ENCODE results near the gene IL19.
"Not testable (repeated sequence)": the region's sequence is repeated elsewhere in the genome, so short reads cannot be mapped to it uniquely, and the experiment has no call there.

The IL19 gene

DNA sequence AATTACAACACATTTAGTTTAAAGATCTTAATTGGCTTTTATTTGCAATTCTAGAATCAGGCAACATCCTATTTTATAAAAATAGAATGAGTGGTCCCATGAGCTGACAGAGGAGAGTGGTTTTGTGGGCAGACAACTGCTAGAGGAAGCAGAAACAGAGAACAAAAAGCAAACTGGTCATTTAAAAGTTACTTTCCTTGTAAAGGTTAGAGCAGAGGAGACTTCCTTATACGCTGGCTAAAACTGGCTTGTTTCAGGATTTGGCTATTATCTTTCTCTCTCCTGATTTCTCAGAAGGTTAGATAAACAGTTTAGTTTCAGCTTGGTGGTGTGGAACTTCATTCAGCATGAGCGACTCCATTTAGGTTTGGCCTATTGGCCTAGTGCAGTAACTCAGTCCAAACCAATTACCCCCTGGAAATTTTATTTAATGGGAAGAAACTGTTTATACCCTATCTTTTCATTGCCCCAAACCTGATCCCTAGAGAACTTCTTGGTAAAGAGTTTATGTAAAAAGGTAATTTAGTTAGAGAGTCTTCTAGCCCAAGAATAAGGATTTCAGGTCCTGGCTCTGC is 62.6 kb downstream of the IL19 start:
- DNase-seq (ENCODE audit: low spot score), result no peak

DNA sequence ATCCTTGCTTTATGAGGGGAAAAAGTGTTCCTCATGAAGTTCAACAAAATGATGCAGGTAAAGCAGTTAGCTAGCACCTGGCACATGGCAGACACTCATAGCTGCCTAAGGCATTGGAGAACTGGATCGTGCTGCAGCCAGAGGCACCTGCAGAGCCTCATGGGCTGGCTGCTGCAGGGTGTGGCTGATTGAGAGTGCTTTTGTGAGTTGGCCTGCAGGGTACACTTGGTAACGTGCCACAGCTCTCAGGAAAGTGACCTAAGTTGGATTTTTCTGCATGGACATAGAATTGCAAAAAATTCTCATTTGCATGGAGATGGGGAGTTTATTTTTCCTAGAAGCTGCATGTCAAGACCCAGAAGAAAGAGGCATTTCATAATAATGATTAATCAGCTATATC is 63.2 kb downstream of the IL19 start:
- DNase-seq (ENCODE audit: low spot score), result no peak

DNA sequence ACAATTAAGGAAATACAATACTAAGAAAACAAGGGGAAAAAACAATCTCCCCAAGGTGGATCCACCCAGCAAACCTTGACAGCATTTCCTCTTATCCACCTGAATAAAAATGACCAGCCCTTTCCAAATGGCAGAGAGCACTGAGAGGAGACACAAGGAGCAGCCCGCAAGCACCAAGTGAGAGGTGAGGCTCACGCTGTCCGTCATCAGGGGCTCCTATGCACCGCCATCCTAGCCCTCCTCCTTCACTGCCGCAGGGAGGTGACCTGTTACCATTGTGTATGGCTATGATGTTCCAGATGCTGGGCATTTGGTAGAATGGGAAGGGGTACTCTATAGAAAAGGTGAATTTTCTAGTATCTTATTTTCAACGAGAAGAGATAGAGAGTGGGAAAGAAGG is 63.6 kb downstream of the IL19 start:
- DNase-seq (ENCODE audit: low spot score), result no peak

DNA sequence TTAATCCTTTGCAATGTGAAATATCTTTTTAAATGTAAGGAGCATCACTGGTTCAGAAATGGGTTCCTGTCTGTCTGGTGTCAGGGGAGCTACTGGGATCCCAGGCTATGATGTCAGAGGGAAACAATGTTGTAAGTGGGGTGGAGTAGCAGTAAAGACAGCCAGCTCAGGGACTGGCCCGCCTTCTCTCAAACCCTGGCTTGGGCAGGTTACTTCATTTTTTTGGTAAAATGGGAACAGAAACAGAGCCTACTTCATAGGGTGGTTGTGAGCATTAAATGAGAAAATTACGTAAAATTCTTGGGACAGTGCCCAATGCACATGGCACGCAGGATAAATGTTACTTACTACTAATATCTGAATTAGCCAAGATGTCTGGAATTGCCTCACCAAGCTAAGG is 64.1 kb downstream of the IL19 start:
- no peak for DNase-seq (ENCODE audit: low spot score)

DNA sequence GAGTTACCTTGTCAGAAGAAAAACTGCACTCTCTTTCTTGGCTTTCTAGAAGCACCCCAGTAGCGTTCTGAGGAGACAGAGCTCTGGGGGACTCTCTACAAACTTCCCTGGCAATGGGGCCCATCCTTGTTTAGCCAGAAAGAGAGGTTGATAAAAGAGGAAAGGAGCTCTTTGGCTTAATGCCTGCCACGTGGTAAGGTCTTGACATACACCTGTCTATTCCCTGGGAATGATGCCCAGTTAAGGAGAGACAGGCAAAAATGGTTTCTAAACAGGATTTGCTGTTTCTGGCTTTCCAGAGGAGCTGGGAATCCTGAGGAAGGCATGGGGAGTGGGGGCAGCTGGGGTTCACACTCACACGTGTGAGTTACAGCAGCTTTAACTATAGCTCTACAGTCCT is 64.6 kb downstream of the IL19 start:
- DNase-seq (ENCODE audit: low spot score), result no peak

DNA sequence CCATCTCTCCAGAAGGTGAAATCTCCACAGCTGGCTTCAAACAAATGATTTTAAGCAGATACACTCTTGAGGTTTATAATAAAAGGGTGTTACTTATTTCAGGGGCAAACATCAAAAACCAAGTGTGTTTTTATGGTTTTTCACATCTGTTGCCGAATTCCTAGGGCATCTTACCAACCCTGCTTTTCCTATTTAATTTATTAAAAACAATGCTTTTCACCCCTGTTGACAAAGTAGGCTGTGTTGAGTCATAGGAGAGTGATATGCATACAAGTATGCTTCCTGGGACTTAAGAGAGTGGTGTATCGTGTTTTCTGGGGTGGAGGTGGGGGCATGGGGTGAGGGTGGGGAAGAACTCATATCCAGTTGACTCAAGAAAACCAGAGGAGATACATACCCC is 65.5 kb downstream of the IL19 start:
- no peak for DNase-seq (ENCODE audit: low spot score)

DNA sequence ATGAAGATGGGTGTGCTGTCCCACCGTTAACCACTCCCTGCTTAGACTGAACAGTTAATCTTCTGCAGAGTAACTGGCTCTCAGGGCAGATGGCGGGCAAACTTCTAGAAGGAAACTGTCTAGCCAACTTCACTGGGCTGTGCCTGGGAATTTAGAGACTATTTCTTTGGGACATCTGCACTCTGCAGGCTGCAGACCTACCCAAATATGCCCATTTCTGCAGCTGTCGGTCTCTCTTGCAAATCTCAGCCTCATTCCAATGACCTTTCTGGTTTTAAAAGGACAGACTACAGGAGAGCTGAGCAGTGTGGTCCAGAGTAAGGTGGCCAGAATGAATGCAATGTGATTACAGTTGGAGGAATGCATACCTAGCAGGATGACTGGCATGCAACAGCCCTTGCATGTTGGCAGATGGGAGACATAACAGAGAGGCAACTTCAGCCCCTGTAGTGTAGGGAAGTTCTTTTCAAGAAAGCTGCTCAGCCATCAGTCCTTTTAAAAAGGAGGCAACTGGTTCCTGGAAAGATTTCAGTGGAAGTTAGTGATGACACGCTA is 68.5 kb downstream of the IL19 start:
- no peak for DNase-seq (ENCODE audit: low spot score)

DNA sequence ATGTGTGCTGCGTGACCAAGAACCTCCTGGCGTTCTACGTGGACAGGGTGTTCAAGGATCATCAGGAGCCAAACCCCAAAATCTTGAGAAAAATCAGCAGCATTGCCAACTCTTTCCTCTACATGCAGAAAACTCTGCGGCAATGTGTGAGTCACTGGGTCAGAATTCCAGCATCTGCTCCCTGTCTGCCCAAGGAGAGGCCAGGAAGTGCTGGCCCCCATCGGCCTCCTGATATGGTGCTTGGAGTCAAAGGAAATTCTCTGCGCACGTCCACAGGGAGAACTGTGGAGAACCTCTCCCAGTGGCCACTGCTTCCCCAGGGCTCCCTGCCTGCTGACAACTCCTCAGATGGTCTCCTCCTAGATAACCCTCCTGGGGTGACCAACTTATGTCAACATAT is 69.3 kb downstream of the IL19 start:
- no peak for DNase-seq (ENCODE audit: low spot score)

DNA sequence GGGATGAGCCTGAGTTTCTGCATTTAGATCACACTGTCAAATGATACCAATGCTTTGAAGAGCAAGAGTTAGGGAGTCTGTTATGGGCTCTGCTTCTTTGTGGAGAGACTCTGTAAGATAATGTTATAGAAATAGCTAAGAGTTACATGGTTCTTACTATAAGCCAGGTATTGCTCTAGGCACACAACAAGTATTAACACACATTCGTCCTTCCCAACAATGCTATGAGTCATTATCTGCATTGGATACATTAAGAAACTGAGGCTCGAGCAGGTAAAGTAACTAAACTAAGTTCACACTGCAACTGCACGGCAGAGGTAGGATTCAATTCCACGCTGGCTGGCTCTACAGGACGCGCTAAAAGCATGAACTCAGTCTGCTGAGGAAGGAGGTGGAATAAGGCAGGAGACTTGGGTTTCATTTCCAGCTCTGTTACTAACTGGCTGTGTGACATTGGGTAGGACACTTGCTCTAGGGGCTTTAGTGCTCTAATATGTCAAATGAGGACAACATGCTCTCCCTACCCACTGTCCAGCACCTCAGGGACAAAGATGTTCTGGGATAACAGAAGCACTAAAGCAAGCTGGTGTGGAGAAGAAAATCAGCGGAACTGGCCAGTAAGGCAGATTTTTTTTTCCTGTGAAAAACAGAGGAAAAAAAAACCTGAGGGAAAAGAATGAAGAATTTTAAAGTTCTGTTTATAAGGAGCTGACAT is 71.2 kb downstream of the IL19 start:
- no peak for DNase-seq (ENCODE audit: low spot score)

DNA sequence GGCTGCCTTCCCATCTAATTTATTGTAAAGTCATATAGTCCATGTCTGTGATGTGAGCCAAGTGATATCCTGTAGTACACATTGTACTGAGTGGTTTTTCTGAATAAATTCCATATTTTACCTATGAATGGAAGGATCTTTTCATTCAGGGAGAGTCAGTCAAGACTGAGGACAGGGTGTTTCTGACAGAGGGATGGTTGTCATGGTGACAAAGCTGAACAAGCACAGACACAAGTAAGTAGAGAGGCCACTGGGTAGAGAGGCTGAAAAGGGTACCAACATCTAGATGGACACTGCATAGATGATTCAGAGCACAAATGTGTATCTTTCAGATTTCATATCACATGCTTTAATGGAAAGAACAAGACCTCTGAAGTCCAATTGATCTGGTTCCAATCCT is 72.3 kb downstream of the IL19 start:
- DNase-seq (ENCODE audit: low spot score), result no peak

DNA sequence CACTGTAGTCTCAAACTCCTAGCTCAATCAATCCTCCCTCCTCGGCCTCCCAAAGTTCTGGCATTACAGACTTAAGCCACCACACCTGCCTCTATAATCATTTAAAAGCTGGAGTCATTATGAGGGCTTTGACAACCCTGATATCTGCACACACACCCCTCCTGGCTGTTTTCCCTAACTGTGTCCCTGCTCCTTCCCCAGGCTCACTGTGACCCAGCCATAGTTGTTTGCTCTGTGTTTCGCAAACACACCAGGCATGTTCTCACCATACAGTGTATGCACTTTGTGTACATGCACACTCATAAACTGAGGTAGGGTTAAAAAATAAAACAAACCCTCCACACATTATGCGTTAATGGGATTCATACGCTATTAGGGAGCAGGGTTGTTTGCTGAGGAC is 73.1 kb downstream of the IL19 start:
- DNase-seq (ENCODE audit: low spot score), result no peak

DNA sequence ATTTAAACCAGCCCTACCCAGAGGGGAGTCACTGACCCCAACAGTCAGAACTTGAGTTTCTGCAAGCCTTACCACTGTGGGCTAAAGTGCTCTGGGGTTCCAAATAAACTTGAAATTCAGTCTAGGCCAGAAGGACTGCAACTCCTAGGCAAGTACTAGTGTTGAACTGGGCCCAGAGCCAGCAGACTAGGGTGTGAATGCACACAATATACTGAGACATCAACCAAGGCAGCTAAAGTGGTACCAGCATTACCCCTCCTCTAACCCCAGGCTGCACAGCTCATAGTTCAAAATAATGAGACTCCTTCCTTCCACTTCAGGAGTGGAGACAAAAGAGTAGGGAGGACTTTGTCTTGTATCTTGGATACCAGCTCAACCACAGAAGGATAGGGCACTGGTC is 75.9 kb downstream of the IL19 start:
- DNase-seq (ENCODE audit: low spot score), result no peak

DNA sequence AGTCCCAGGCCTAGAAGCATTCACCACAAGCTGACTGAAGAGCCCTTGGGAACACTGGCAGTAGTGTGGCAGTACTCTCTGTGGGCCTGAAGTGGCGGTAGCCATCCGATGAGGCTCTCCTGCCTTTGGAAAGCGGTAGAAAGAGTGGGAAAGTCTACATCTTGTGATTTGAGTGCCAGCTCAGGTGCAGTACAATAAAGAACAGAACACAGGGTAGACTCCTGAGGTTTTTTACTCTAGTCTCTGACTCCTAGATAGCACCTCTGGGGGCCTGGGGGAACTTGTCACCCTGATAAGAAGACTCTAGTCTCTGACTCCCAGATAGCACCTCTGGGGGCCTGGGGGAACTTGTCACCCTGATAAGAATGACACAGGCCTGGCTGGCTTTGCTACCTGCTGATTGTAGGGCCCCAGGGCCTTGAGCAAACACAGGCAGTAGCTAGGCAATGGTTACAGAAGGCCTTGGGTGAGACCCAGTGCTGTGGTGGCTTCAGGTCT is 76.8 kb downstream of the IL19 start:
- no peak for DNase-seq (ENCODE audit: low spot score)

DNA sequence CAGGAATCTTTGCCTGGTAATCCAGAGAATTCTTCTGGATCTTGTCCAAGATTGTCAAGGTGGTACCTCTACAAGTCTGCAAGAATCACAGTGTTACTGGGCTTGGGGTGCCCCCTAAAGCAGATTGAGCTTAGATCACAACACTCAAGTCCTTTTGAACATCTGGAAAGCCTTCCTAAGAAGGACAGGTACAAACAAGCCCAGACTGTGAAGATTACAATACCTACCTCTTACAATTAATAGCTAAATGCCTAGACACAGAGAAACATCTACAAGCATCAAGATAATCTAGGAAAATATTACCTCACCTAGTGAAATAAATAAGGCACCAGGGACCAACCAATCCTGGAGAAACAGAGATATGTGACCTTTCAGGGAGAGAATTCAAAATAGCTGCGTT is 77.4 kb downstream of the IL19 start:
- DNase-seq (ENCODE audit: low spot score), result no peak

DNA sequence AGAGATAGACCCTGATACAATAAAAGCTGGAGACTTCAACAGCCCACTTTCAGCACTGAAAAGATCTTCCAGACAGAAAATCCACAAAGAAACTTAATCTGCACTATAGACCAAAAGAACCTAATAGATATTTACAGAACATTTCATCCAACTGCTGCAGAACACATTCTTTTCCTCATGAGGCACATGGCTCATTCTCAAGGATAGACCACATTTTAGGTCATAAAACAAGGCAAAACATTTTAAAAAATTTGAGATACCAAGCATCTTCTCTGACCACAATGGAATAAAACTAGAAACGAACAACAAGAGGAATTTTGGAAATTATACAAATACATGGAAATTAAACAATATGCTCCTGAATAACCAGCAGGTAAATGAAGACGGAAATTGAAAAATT is 79.8 kb downstream of the IL19 start:
- no peak for DNase-seq (ENCODE audit: low spot score)

DNA sequence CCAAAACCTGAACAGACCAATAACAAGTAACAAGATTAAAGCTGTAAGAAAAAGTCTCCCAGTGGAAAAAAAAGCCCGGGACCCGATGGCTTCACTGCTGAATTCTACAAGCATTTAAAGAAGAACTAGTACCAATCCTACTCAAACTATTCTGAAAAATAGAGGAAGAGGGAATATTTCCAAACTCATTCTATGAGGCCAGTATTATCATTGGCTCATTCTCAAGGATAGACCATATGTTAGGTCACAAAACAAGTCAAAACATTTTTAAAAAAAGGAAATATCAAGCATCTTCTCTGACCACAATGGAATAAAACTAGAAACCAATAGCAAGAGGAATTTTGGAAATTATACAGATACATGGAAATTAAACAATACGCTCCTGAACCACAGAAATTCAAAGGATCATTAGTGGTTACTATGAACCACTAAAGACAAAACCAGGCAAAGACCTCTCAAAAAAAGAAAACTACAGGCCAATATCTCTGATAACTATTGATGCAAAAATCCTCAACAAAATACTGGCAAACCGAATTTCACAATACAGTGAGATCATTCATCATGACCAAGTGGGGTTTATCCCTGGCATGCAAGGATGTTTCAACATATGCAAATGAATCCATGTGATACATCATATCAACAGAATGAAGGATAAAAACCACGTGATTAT is 80.9 kb downstream of the IL19 start:
- no peak for DNase-seq (ENCODE audit: low spot score)

DNA sequence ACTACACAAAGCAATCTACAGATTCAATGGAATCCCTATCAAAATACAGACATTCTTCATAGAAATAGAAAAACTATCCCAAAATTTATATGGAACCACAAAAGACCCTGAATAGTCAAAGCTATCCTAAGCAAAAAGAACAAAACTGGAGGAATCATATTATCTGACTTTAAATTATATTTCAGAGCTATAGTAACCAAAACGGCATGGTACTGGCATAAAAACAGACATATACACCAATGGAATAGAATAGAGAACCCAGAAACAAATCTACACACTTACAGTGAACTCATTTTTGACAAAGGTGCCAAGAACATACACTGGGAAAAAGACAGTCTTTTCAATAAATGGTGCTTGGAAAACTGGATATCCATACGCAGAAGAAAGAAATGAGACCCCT is 82.1 kb downstream of the IL19 start:
- not testable (repeated sequence) for DNase-seq (ENCODE audit: low spot score)

DNA sequence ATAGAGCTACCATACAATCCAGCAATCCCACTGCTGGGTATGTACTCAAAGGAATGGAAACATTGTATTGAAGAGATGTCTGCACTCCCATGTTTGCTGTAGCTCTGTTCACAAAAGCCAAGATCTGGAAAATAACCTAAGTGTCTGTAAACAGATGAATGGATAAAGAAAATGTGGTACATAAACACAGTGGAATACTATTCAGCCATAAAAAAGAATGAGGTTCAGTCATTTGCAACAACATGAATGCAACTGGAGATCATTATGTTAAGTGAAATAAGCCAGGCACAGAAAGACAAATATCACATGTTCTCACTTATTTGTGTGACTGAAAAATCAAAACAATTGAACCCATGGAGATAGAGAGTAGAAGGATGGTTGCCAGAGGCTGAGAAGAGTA is 83.1 kb downstream of the IL19 start:
- not testable (repeated sequence) for DNase-seq (ENCODE audit: low spot score)

DNA sequence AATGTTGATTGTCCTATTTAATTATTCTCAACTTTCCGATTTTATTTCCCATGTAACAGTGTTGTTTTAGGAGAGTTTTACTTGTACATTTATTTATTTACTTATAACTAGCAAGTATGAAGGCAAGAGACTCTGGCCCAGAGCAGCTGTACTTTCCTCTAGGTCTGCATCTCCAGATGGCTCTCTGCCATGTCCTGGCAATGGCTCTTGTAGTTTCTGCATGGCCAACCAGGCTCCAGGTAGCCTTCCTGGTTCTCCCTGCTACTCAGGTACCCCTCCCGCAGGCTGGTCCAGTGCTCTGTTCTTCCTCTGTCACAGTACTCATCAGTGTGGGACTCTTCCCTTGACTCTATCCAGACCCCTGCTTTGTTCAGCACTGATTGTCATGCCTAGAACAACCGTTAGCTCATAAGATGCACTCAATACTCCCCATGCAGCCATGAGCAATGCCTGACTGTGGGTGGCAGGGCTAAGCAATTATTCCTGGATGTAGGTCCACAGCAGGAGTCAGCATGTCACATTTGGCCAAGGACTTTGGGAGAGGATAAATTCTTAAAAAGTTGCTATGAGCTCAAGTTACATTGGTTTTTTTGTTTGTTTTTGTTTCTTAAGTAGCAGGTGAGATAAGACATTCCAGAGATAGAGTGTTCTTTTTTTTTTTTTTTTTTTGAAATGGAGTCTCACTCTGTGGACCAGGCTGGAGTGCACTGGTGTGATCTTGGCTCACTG is 84.0 kb downstream of the IL19 start:
- no peak for DNase-seq (ENCODE audit: low spot score)

DNA sequence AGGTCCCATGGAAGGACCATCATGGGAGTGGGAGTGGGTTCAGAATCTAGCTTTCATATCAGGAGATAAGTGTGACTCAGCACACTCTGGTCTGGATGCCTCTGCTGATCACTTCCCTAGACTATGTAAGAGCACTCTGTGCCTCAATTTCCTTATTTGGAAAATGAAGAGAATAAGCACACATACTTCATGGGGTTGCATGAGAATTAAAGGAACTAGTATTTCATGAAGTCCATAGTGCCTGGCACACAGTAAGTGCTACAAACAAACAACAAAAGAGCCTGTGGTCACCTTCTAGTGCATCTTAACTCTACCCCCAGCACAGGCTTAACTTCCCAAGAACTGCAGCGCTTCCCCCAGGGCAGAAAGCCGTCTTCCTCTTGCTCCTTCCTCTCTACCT is 85.3 kb downstream of the IL19 start:
- DNase-seq (ENCODE audit: low spot score), result no peak

DNA sequence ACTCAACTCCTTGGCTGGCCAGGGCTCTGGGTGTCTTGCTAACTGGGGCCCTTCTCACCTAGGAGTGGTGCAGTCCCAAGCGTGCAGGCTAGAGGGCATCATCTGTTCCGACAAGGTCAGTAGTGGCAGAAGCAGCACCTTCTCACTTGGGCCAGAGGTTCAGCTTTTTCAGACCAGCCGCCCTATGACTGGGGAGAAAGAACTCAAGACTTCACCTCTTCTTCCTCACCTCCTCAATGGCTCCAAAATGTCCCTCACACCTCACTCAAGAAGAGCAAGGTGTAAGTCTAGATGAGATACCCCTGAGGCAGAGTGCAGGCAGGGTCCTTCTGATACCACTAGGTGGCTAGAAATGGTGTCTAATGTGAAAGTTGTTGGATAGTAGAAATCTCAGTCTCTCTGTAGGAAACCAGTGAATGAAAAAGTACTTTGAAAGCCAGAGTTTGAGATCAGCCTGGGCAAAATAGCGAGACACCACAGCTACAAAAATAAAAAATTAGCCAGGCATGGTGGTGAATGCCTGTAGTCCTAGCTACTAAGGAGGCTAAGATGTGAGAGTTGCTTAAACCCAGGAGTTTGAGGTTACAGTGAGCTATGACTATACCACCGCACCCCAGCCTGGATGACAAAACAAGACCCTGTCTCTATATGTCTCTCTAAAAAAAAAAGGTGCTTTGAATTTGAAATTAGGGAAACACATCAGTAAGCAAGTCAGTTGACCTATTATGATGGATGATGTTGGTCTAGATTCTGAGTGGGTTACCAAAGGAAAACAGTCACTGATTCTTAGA is 86.3 kb downstream of the IL19 start:
- DNase-seq (ENCODE audit: low spot score), result no peak

DNA sequence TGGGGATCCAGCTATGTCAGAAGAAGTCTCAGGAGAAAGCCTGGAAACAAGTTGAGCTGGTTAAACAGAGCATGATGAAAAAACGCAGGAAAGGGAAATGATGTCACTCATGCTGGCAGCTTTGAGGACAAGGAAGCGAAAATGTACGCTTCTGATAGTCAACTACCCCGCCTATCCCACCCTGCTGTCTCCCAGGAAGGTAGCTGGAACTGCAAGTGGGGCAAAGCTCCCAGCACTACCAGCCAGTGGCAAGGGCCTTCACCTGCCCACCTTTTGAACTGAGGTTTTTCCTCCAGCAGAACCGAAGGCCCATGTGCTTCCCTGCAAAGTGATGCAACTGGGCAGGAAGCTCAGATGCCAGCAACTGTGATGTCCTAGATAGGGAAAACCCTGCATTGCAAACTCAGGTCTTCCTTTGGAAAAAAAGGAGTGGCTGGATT is 88.5 kb downstream of the IL19 start:
- DNase-seq (ENCODE audit: low spot score), result no peak
